MM.1S (cell line): ENCODE measurements around the gene CROT.

Source experiments
- EZH2phosphoT487 ChIP-seq: fragments of 300-600 bp; sonication (generic); IDR thresholded peaks from 2 replicates; pipeline ENCODE4 v1.6.1; 2018; ENCODE audit warnings: antibody characterized with exemption, low read length
- TF ChIP-seq, protein P1 (sequence below): fragments of 300-600 bp; sonication (generic); IDR thresholded peaks from 2 replicates; pipeline ENCODE4 v1.5.1; 2016; ENCODE audit warnings: antibody characterized with exemption, low read length, mixed read lengths

DNA sequence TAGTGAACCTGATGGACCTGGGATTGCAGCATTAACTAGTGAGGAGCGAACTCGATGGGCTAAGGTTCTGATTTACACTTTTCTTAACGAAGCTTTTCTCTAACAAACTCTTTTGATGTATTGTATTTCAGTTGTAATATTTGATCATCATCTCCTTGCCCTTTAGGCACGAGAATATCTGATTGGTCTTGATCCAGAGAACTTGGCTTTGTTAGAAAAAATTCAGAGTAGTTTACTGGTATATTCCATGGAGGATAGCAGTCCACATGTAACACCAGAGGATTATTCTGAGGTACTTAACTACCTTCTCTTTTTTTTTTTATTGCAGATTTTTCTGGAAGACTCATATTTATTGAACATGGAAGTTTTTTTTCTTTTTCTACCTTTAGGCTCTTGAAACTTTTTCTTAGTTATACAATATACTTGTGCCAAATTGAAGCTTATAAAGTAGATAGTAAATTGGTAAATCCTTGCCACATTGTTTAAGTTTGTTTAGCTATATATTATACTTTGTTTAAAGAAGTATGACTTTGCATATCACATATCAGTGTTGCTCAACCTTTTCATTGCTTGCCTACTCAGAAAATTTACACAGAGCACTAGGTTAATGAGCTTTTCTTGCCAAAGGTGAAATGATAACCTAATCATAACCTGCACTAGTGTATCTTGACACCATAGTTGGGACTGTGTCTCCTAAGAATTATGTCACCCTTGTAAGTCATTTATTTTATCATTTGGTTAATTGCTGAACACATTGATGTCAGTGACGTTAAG lies 30.4 kb downstream of the CROT start:
- TF ChIP-seq, protein P1, sequence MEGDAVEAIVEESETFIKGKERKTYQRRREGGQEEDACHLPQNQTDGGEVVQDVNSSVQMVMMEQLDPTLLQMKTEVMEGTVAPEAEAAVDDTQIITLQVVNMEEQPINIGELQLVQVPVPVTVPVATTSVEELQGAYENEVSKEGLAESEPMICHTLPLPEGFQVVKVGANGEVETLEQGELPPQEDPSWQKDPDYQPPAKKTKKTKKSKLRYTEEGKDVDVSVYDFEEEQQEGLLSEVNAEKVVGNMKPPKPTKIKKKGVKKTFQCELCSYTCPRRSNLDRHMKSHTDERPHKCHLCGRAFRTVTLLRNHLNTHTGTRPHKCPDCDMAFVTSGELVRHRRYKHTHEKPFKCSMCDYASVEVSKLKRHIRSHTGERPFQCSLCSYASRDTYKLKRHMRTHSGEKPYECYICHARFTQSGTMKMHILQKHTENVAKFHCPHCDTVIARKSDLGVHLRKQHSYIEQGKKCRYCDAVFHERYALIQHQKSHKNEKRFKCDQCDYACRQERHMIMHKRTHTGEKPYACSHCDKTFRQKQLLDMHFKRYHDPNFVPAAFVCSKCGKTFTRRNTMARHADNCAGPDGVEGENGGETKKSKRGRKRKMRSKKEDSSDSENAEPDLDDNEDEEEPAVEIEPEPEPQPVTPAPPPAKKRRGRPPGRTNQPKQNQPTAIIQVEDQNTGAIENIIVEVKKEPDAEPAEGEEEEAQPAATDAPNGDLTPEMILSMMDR: no peak
- no peak for TF ChIP-seq EZH2phosphoT487
